PC-9 (cell line): ENCODE results near the gene NR2F1-AS1. TPM values are rescaled to one million over a fixed set of nuclear protein-coding genes. Genes with fewer than 3 reads are reported as not detected.

ENCODE experiments used
- BruUV-seq: library from RNA; stranded (reverse); fragments of 400-500 nt; replicated peaks from 2 replicates; lab custom pipeline; 2021; lab: Mats Ljungman, UMichigan
- CTCF ChIA-PET: fragments of 300-600 bp; sonication (Branson Sonifier 250); formaldehyde crosslinking; loops from one replicate; lab custom pipeline; 2022; ENCODE audit warnings: antibody characterized with exemption; lab: Charles Lee
- POLR2A ChIA-PET: fragments of 300-600 bp; sonication (Branson Sonifier 250); formaldehyde crosslinking; loops from one replicate; lab custom pipeline; 2022; ENCODE audit warnings: antibody characterized with exemption; ENCODE audit not compliant: unreplicated experiment; lab: Charles Lee
- DNase-seq, 2 experiments: peaks; one replicate each; pipeline versions ENCODE4 v3.0.0 to v3.0.0-alpha.2; 2015 to 2022; ENCODE audit warnings: mixed read lengths in 1 of 2
- H2AFZ ChIP-seq: fragments of 200-600 bp; sonication (generic); 2 replicates; pipeline ENCODE4 v1.8.1; 2017; ENCODE audit warnings: antibody characterized with exemption
- H3F3A ChIP-seq: fragments of 200-600 bp; sonication (generic); 2 replicates; pipeline ENCODE4 v1.8.1; 2017; ENCODE audit warnings: antibody characterized with exemption, mild to moderate bottlenecking, low read depth; ENCODE audit not compliant: insufficient read depth
- H3K27ac ChIP-seq: fragments of 200-600 bp; sonication (generic); 2 replicates; pipeline ENCODE4 v1.6.1; 2016; ENCODE audit warnings: mixed run types
- H3K27me3 ChIP-seq: fragments of 200-600 bp; sonication (generic); 2 replicates; pipeline ENCODE4 v1.6.1; 2016; ENCODE audit warnings: low read depth, mixed run types; ENCODE audit not compliant: insufficient read depth
- H3K36me3 ChIP-seq: fragments of 200-600 bp; sonication (generic); 2 replicates; pipeline ENCODE4 v1.6.1; 2016; ENCODE audit warnings: low read depth, mixed run types
- H3K4me1 ChIP-seq: fragments of 200-600 bp; sonication (generic); replicated peaks from 2 replicates; pipeline ENCODE4 v1.6.1; 2016; ENCODE audit warnings: mixed run types; ENCODE audit not compliant: insufficient read depth
- H3K4me2 ChIP-seq: fragments of 200-600 bp; sonication (generic); 2 replicates; pipeline ENCODE4 v1.6.1; 2017; ENCODE audit warnings: mixed run types
- H3K4me3 ChIP-seq: fragments of 200-600 bp; sonication (generic); 2 replicates; pipeline ENCODE4 v1.6.1; 2016; ENCODE audit warnings: mixed run types
- H3K79me2 ChIP-seq: fragments of 200-600 bp; sonication (generic); 2 replicates; pipeline ENCODE4 v1.6.1; 2017; ENCODE audit warnings: low read depth, mixed run types
- H3K9me2 ChIP-seq: fragments of 200-600 bp; sonication (generic); 2 replicates; pipeline ENCODE4 v1.8.1; 2017; ENCODE audit warnings: mild to moderate bottlenecking; ENCODE audit not compliant: insufficient read depth
- H3K9me3 ChIP-seq: fragments of 200-600 bp; sonication (generic); 2 replicates; pipeline ENCODE4 v1.8.1; 2016; ENCODE audit warnings: low read depth; ENCODE audit not compliant: insufficient read depth
- H4K20me1 ChIP-seq: fragments of 200-600 bp; sonication (generic); 2 replicates; pipeline ENCODE4 v1.8.1; 2017; ENCODE audit not compliant: insufficient read depth
- CTCF ChIP-seq: fragments of 200-600 bp; sonication (generic); conservative IDR thresholded peaks from 2 replicates; pipeline ENCODE4 v1.6.1; 2017; ENCODE audit warnings: mixed run types, antibody characterized with exemption, mild to moderate bottlenecking, moderate library complexity
- EZH2 ChIP-seq: fragments of 200-600 bp; sonication (generic); IDR thresholded peaks from 2 replicates; pipeline ENCODE4 v1.8.0; 2017; ENCODE audit warnings: antibody characterized with exemption, low read depth
- intact Hi-C: fragments of 100-400 bp; cut with micrococcal nuclease; formaldehyde crosslinking; loops from one replicate; pipeline ENCODE4 v1.10.0; 2022; ENCODE audit not compliant: unreplicated experiment
- total RNA-seq: library from RNA; stranded (reverse); gene quantifications from 2 replicates; pipeline ENCODE4 v1.2.3, GENCODE V29; 2021

NR2F1-AS1 gene
- total RNA-seq, 1 experiment from 2014 or later = 6.0 TPM

- intact Hi-C loops = loop anchor here (5.0 to 10.0 kb wide), 10 partner anchors 230 to 1940 kb away; a partner anchor contains a TSS
- peaks cover 16% of the 10 kb centered on the region for H3F3A ChIP-seq
- no peaks in the 10 kb centered on the region for H3K27me3 ChIP-seq
- no peak overlapping the region for H2AFZ ChIP-seq
- H4K20me1 ChIP-seq = no peaks in the 10 kb centered on the region
- peaks cover 11% of the 10 kb centered on the region for H3K4me1 ChIP-seq
- 0 out of 2 replicates have a peak, but pooled peaks cover 5% of the 10 kb centered on the region for H3K36me3 ChIP-seq
- DNase-seq = no peak
- H3K4me3 ChIP-seq = peak overlapping the region; percentile 96; the same call in 1 of the 2 replicates
- CTCF ChIA-PET = interaction anchor here (0.6 to 1.9 kb wide), 2 partner anchors 23 to 217 kb away, joined by 3 to 8 read pairs; no protein-coding TSS in a partner anchor
- POLR2A ChIA-PET = no interaction called here
- H3K79me2 ChIP-seq = peaks cover 39% of the 10 kb centered on the region
- peak overlapping the region; percentile 99 for H3K4me2 ChIP-seq
- no peak overlapping the region for H3K27ac ChIP-seq
- no TSS peak for BruUV-seq
- H3K9me3 ChIP-seq = no peaks in the 10 kb centered on the region
- no peak for TF ChIP-seq EZH2
- no peaks in the 10 kb centered on the region for H3K9me2 ChIP-seq
Observed at GRCh38 chr5:93584596-93585040, 3.6 kb upstream of the NR2F1-AS1 start.

- H3K4me1 ChIP-seq = peaks cover 11% of the 10 kb centered on the region
- H3K27me3 ChIP-seq = no peaks in the 10 kb centered on the region
- no peaks in the 10 kb centered on the region for H3K9me3 ChIP-seq
- ChIA-PET CTCF (interaction anchor here (0.6 to 1.9 kb wide), 3 partner anchors 23 to 217 kb away, joined by 3 to 12 read pairs (median 8); no protein-coding TSS in a partner anchor), POLR2A (interaction anchor here (0.6 kb wide), 1 partner anchor 323 kb away, joined by 4 read pairs; no protein-coding TSS in a partner anchor)
- no TSS peak for BruUV-seq
- H3K4me2 ChIP-seq = peak overlapping the region; percentile 99
- H3K79me2 ChIP-seq = peaks cover 39% of the 10 kb centered on the region
- peak in 1 of 2 experiments; percentile 48 for DNase-seq
- H3F3A ChIP-seq = peaks cover 16% of the 10 kb centered on the region
- TF ChIP-seq EZH2 (no peak), CTCF (no peak)
- H3K36me3 ChIP-seq = no peaks in the 10 kb centered on the region
- H2AFZ ChIP-seq = peak overlapping the region; percentile 81
- H3K27ac ChIP-seq = 0 out of 2 replicates have a peak overlapping the region, but pooled peaks have one; percentile 45
- H3K9me2 ChIP-seq = no peaks in the 10 kb centered on the region
- H3K4me3 ChIP-seq = peak overlapping the region; percentile 96
- intact Hi-C loops = loop anchor here (5.0 to 10.0 kb wide), 10 partner anchors 229 to 1939 kb away; a partner anchor contains a TSS
- no peaks in the 10 kb centered on the region for H4K20me1 ChIP-seq
Observed at GRCh38 chr5:93583768-93584595, 3.0 kb upstream of the NR2F1-AS1 start.

- intact Hi-C loops = loop anchor here (5.0 to 10.0 kb wide), 10 partner anchors 229 to 1939 kb away; a partner anchor contains a TSS
- peak overlapping the region; percentile 45 for H3K27ac ChIP-seq
Observed at GRCh38 chr5:93583439-93583767, 2.4 kb upstream of the NR2F1-AS1 start.

More at GRCh38 chr5:93583439-93583767, 2.4 kb upstream of the NR2F1-AS1 start:
- no TSS peak for BruUV-seq
- H3K27me3 ChIP-seq = no peaks in the 10 kb centered on the region
- H3K4me2 ChIP-seq = peak overlapping the region; percentile 99
- no peaks in the 10 kb centered on the region for H3K9me3 ChIP-seq
- ChIA-PET CTCF (interaction anchor here (0.6 to 1.9 kb wide), 2 partner anchors 24 to 218 kb away, joined by 8 to 10 read pairs; no protein-coding TSS in a partner anchor), POLR2A (no interaction called here)
- H3K9me2 ChIP-seq = no peaks in the 10 kb centered on the region
- H3K79me2 ChIP-seq = peaks cover 43% of the 10 kb centered on the region
- peak overlapping the region; percentile 96 for H3K4me3 ChIP-seq
- peak overlapping the region; percentile 81 for H2AFZ ChIP-seq
- 0 out of 2 replicates have a peak, but pooled peaks have one; percentile 9 for TF ChIP-seq CTCF
- TF ChIP-seq EZH2 = no peak
- no peak for DNase-seq
- peaks cover 17% of the 10 kb centered on the region for H3K4me1 ChIP-seq
- peaks cover 16% of the 10 kb centered on the region for H3F3A ChIP-seq
- no peaks in the 10 kb centered on the region for H4K20me1 ChIP-seq
- H3K36me3 ChIP-seq = no peaks in the 10 kb centered on the region
